GM18519 (cell line): ENCODE data around the gene CEPT1.

Experiments
- ATAC-seq: cut with Tn5 transposase; IDR thresholded peaks from one replicate; pipeline ENCODE4 v1.9.1; 2021; ENCODE audit warnings: mild to moderate bottlenecking, moderate library complexity; ENCODE audit not compliant: unreplicated experiment, low FRiP score

The CEPT1 gene

DNA sequence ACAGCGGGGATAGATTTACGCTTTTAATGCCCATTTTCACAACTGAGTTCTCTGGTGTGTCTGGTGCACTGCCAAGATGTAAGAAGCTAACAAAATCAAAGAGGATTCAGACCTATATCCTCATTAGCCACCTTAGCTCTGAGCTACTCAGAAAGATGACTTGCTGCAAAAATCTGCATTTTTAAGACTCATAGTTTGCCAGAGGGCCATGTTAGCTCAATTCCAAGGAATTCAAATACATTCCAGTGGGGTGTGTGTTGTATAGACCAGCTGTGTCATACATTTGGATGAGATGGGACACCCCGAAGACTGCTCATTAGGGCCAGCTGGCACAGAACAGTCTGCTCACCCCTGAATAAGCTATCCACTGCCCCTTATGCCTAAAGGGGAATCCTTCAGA is 51.5 kb downstream of the CEPT1 start:
- no peak for ATAC-seq

DNA sequence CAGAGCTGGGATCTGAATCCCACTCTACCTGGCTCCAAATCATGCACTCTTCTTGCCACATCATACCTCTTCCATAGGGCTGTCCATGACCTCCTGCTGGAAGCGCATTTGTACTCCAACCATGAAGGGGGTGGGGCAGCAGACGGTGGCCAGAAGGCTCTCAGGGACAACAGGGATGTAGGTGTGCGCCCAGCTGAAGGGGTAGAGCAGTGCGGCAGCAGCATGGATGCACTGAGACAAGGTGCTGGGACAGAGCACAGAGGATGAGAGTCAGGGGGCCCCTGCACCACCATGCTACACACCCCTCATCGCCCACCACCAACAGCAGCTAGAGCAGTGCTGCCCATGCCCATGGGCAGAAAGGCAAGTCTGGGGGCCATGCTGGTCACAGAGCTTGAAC is 52.1 kb downstream of the CEPT1 start:
- ATAC-seq: no peak

DNA sequence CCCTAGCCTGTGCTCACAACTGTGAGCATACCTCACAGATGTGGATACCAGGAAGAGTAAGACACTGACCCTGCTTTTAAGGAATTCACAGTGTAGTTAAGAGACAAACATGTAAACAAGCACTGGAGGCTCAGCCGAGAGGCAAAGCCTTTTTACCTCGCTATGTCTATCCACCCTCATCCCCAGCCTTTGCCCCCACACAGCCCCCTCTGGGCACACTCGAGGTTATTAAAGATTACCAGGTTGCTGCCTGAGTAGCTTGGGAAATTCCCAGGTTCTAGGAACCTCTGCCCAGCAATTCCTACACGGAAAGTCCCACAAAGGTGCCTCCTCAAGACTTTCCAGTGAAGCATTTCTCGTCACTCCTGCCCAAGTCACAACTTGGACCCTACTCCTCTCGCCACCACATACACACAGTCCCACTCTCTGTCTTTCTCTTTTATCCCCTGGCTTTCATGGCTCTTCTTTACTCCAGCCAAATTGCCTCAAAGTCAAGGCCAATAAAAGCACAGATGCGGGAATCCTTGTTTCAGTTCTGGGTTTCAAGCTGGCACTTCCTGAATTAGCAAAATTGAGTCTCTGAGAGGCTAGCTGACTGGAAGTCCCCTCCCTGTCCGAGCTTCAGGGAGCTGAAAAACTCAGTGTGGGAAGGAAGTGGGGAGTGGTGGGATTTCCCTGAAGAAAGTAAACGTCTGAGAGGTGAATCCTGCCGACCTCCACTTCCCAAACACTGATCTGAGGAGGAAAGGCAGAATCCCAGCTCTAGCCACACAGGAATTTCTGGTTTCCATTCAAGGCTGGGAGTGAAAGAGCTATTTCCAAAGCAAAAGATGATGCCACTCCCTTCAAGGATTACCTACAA is 52.9 kb downstream of the CEPT1 start:
- no peak for ATAC-seq

DNA sequence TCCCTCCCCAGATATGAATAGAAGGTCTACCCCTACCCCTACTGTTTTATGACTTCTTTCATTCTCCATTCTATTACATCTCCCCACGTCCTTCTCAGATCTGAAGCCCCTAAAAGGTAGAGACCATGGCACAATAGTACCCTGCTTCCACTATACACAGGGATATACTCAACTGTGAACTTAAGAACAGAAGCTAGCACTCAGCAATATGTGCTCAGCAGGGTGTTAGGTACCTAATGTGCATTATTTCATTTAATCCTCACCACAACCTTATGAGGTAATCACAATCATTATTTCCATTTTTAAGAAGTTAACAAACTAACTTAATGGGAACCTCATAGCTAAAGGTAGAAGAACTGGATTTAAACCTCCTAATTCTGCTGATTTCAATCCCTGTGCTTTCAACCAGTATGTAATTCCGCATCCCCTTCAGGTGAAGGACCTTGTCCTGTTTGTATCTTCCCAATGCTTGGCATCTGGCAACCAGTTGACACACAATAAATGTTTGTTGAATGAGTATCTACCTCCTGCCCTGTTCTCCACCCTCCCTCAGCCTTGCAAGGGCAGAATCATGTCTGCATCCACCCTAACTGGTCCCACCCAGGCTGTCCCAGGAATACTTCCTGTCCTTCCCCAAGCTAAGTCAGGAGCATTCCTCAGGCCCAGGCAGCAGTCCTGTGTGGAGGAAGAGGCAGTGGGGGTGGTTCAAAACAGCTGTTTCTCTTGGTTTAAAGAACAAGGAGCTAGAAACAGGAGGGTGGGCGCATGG is 53.9 kb downstream of the CEPT1 start:
- no peak for ATAC-seq

DNA sequence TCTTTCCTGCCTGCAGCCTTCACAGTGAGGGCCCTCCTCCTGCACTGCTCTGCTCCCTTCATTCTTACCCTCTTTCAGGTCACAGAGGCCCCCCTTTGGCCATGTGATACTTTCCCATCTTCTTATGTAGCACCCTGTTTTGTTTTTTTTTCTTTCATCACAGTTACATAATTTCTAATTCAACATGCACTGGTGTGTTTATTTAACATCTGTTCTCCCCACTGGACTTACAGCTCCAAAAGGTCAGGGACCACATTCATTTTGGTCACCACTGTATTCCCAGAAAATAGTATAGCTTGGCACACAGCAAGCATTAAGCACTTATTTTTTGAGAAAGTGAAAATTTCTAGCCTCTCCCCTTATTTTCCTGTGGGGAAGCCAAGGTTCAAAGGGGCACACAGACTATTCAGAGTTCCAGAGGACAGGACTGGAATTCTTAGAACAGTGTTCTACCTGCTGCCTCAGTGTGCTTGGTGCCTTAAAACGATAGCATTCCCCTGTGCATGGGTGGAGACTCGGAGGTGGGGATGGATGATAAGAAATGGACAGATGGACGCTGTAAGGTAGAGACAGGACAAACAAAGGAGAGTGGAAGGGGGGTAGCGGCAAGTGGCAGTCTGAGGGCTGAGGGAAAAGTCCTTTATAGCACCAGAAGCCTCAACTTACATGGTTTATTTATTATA is 55.1 kb downstream of the CEPT1 start:
- ATAC-seq: no peak

DNA sequence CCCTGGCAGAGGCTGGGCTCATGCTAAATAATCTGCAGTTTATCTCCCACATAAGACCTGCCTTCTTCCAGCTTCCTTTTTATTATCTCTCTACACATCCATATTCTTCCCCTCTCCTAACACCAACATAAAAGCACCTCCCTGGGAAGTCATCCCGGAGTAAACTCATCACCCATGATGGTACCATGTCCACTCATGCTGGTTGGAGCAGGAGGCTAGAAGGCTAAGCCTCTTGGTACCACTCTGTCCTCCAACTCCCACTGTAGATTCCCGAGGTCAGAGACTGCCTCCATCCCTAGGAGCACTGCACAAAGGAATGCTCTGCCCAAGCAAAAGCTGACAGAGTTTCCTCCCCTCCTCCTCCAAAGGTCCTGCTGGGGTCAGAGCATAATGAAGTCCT is 56.2 kb downstream of the CEPT1 start:
- ATAC-seq: no peak

DNA sequence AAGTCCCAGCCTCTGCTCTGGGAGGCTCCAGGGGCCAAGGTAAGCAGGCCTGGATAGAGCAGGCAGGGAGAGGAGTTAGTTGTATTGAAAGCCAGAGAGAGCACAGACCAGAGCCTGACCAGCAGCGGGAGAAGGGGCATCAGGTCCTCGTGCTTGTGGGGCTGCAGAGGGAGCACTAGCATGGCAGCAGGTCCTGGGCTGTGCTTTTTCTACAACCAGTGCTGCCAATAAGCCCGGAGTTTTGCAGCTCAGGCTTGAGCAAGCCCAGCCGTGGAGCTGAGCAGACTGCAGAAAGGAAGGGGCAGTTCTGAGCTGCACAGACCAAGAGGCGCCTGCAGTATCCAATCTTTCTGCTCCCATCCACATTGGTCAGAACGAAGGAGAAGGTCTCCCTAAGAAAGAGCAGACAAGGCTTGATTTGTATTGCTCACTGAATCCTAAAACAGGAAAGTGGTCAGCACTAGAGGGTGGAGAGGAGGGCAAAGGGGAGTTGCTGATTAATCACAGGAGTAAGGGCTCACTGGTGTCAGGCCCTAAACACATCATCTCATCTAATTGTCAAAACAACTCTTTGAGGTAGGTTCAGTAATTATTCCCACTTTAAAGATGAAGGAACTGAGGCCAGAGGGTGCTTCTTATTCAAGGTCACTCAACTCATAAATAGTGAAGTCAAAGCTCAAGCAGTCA is 57.7 kb downstream of the CEPT1 start:
- ATAC-seq: no peak

DNA sequence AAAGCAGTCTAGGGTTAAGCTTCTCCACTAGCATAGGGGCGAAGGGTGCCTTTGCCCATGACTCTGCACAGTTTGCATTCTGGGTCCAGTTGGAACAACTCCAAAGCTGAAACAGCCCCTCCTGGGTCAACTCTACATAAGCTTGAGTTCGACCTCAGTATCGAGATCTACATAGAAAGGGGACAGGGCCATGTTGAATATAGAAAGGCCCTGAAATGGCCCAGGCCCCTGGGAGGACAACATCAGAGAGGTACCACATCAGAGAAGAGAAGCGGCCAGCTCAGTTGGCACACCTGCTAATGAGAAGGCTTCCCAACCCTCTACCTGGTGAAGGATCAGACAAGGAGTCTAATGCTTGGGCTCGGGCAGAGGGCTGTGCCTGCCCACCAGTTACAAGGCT is 58.8 kb downstream of the CEPT1 start:
- ATAC-seq: no peak

DNA sequence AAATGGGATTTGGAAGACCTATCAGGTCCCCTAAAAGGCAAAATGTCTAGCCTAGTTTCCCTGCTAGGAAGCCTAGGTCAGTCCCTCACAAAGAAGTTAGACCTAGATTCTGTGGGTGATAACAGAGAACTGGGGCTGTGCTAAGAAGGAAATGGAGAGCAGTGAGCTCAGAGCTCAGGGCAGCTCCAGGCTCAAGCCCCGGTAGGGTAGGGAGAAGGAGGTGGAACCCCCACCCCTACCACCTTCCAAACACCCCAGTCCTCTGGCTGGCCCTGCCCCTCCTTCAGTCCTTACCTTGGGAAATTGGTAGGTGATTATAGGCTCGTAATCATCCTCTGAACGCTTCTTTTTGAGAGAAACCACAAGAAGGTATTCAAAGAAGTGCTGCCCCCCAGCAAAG is 59.3 kb downstream of the CEPT1 start:
- ATAC-seq: no peak

DNA sequence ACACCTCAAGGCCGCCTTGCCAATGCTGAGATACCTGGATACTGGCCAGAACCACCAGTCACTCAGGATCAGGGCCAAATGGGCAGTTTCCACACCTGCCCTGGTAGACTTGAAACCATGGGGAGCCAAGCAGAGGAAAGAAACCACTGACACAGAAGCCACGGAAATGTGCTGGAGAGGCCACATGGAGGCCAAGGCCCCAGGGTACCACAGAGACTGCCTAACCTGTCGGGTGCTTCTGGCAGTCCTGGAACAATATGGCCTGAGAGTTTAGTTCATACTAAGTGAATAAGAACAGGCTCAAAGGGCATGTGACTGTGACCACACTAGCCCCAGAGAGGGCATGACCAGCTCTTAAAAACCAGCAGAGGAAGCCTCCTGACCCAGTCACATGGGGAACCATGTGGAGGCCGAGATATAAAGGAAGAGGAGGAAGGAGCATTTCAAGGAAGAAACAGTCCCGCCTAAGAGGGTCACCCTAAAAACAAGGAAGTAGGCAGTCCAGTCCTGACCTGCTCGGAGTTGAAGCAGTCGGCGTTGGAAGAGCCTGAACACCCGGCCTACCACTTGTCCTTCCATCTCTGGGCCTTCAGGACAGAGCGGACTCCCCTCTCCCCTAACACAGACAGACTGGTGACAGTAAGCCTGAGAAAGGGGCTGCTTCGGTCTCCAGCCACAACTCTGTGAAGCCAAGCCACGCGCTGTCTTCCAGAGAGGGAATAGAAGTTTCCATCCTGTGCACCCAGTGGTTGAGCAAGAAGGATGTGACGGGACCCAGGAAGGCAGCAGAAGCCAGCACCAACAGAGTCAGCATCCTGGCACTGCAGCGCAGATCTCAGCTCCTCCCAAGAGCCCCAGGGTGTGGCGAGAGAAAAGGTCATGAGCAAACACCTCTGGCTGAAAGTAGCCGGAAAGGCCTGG is 60.1 kb downstream of the CEPT1 start, which contains the start of gene DENND2D:
TSS of gene DENND2D (minus strand) at position 766 of the 921 bp plus-strand sequence. CDS start at position 579, 187 bp downstream.
- ATAC-seq: no peak

DNA sequence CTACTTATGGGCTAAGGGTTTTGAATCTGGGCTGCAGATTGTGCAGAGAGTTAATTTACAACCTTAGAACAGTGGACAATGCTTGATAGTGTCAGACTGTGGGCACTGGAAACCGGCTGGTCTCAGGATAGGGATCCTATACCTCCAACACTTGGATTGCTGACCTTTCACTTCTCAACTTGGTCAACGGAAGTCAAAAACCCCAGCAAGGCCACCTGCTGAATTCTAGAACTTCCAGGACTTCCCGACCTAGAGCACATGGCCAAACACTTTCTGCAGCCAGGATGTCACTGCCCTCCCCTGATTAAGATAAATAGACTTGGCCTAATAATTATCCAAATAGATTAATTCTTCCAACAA is 60.8 kb downstream of the CEPT1 start:
- no peak for ATAC-seq

DNA sequence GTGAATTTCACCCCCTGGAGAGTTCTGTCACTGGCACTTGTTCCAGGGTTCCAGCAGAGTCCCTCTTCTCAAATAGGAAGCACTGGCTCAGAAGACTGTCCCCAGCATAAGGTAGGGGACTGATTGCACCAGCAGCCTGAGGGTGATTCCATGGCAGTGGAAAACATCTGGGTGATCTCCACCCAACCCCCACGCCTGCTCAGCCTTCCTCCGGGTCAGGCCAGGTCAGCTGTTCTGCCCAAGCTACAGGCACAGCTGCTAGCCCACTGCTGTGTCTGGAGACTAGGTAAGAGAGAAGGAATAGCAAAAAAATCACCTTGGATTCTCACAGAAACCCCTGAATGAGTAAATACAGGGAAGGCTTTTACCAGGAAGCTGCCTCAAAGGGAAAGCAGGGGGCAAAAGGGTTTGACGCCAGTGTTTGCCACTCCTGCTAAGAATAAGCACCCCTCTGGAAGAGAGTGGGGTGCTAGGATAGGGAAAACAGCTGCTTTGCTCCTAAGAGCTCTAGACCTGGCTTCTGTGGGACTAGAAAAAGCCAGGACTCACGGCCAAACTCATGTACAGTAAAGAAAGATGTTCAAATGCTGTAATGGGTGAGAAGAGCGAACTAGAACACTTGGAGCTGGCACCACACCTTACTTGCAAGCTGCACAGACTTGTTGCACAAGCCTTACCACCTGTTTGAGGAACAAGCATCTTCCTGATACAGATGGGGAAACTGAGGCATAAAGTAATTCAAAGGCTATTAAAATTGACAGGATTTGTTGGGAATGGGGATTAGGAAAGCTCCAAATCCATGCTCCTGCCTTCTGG is 61.5 kb downstream of the CEPT1 start:
- no peak for ATAC-seq

DNA sequence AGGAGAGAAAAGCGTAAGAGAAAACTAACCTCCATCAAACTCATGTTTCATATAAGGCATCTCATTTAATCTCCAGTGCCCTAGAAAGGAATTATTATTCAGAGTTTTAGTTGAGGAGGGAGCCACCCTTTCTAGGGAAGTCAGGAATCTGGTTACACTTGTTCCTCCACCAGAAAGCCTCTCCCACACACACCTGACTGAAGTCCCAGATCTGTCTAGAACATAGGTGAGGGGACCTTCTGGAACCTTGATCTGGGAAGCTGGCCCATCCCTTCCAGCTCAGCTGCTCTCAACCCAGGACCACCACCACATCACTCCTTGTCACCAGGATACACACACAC is 62.3 kb downstream of the CEPT1 start:
- no peak for ATAC-seq

DNA sequence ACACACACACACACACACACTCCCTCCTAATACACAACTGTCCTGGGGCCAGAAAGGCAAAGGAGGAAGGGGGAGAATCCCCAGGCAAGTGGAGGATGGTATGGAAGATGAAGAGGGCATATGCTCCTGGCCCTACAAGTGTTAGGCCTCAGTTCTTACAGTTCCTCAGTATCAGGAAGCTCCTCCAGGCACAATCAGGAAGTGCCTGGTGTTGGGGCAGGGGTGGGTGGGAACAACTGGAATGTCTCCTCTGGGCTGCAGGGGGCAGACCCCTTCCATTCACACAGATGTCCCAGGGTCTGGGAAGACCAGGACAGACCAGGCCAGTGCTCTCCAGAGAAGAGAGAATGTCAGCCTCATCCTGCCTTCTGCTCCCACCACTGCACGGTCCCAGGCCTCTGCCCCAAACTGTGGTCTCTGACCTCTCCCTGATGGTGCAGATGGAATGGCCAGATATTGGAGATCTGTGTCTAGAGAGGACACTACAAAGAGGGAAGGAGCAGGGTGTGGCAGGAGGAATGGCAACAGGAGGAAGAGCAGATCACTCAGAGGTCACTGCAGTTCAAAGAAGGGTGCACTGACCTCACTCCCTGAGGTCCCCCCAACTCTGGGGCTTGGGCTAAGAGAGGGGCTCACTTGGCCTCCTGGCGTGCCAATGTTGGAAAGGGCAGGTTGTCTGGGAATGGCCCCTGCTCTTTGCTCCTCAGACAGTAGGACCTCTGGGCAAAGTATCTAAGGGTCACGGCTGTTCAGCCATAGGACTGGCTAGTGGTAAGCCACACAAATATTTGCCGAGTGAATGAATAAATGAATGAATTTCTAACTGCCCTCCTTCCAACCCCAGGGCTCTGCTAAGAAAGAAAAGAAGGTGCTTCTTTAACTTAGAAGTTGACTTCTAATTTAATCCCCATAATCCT is 62.9 kb downstream of the CEPT1 start:
- no peak for ATAC-seq

DNA sequence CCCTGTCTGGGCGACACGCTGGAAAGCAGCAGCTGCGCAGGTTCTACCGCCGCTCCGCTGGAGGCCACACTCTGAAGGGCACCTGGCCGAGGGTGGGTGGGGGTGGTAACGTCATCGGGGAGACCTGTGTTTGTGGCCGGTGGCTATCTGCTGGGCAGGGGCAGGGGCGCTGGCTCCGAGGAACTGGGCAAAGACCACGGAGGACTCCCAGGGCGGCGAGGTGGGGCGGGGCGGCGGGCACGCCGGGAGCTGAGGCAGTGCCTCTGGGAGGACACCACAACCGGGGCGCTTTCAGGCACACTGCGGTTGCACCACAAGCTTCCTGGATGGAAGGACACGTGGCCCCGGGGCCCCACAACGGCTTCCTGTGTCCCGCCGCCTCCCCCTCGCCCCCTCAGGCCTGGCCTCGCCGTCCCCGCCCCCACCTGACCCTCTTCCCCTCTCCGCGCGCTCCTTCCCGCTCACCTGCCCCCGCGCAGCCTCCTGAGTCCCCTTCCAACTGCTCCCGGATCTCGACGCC is 63.7 kb downstream of the CEPT1 start:
- ATAC-seq: peak; percentile 26

DNA sequence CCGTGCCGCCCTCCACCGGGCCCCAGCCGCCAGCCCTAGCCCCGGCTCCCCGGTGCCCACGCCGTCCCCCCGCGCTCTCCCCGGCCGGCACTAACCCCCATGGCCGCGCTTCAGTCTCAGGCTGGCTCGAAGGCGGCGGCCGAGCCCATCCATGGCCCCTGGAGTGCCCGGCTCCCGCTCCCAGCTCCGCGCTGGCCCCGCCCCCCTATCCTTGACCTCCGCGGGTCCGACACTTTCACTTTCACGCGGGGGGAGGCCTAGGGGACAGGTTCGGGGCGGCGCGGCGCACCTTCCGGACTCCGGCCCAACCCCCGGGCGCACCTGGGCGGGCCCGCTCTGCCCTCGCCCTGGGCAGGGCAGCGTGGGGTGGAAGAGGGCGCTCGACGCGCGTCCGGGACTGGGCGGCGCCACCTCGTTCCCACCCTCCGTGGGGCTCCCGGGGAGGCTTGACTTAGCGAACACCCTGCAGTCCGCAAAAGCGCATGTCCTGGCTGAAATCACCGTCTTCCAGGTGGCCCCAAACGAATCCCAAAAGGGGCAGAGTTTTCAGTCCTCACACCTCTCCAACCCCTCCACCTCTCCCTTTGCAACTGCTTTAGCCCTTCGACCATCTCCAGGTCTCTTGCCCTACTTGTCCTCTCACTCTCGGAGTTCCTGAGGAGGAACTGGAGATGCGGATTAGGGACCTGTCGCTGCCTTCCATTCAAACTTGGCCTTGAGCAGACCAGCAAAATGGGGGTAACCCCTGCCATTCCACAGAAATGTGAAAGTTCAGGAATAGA is 64.4 kb downstream of the CEPT1 start:
- peak; percentile 52 for ATAC-seq
